ENCODE data around the gene DISC1. TPM values are rescaled to one million over a fixed set of nuclear protein-coding genes. Genes with fewer than 3 reads are reported as not detected.

Gene DISC1
- total RNA-seq, 5 donors from 2014 or later (not counting 1 experiment from before 2014, with no cell fraction given): 12.9 to 37.0 (median 14.6) TPM

- Histone ChIP-seq H3K4me1 (ENCODE audit: control insufficient read depth in 1 of 2, extremely low read depth in 1 of 2, insufficient read depth in 2 of 2, low read length in 2 of 2) (no peaks in the 10 kb centered on the region), H3K4me3 (ENCODE audit: control insufficient read depth in 1 of 2, extremely low read depth in 1 of 2, low read length in 1 of 2) (no peak overlapping the region), H3K36me3 (ENCODE audit: control insufficient read depth in 2 of 2, extremely low read depth in 1 of 2, insufficient read depth in 1 of 2, low read length in 1 of 2) (peaks cover 5 to 8% of the 10 kb centered on the region in 2 donors), H3K9me3 (no peaks in the 10 kb centered on the region), H3K27me3 (replicated peaks in 1 of 2; ENCODE audit: control insufficient read depth in 2 of 2, extremely low read depth in 1 of 2, insufficient read depth in 2 of 2, low read length in 1 of 2) (no peaks in the 10 kb centered on the region), H3K27ac (ENCODE audit: low read length) (no peak overlapping the region)
- Mint-ChIP-seq H3K4me3 (no peak overlapping the region), H3K4me1 (peaks cover 12 to 37% (median 17%) of the 10 kb centered on the region in 3 donors), H3K9me3 (no peaks in the 10 kb centered on the region), H3K27ac (no peak overlapping the region), H3K27me3 (no peaks in the 10 kb centered on the region), H3K36me3 (peaks cover 36% of the 10 kb centered on the region)
- CTCF ChIA-PET: no interaction called here
- 93% methylated on average over 18 of the region's 18 CpGs for WGBS (ENCODE audit: insufficient coverage)
- DNase-seq: no peak
- POLR2A ChIA-PET: no interaction called here
- no peak for ATAC-seq (replicated peaks in 1 of 4)
These were observed 66.9 kb downstream of the DISC1 start for GRCh38 chr1:231693361-231694074.

GRCh38 chr1:231694075-231694431, 67.5 kb downstream of the DISC1 start:
- no peak overlapping the region for H3K4me3 ChIP-seq (ENCODE audit: control insufficient read depth in 1 of 2, extremely low read depth in 1 of 2, low read length in 1 of 2)
- ATAC-seq (replicated peaks in 1 of 4) (no peak), DNase-seq (no peak)
- WGBS (ENCODE audit: insufficient coverage): 87% methylated on average over 11 of the region's 11 CpGs
- no peaks in the 10 kb centered on the region for H3K4me1 ChIP-seq (ENCODE audit: control insufficient read depth in 1 of 2, extremely low read depth in 1 of 2, insufficient read depth in 2 of 2, low read length in 2 of 2)
- H3K27ac Mint-ChIP-seq: no peak overlapping the region
- H3K36me3 Mint-ChIP-seq: peaks cover 33% of the 10 kb centered on the region
- H3K9me3 ChIP-seq: no peaks in the 10 kb centered on the region
- no peak overlapping the region for H3K27ac ChIP-seq (ENCODE audit: low read length)
- ChIA-PET POLR2A (no interaction called here), CTCF (interaction anchor here (0.5 kb wide), 2 partner anchors 15 to 1257 kb away, joined by 3 read pairs; no protein-coding TSS in a partner anchor)
- no peaks in the 10 kb centered on the region for H3K27me3 ChIP-seq (replicated peaks in 1 of 2; ENCODE audit: control insufficient read depth in 2 of 2, extremely low read depth in 1 of 2, insufficient read depth in 2 of 2, low read length in 1 of 2)
- H3K4me3 Mint-ChIP-seq: no peak overlapping the region
- peaks cover 5 to 8% of the 10 kb centered on the region in 2 donors for H3K36me3 ChIP-seq (ENCODE audit: control insufficient read depth in 2 of 2, extremely low read depth in 1 of 2, insufficient read depth in 1 of 2, low read length in 1 of 2)
- H3K4me1 Mint-ChIP-seq: peaks cover 12 to 37% (median 14%) of the 10 kb centered on the region in 3 donors
- H3K9me3 Mint-ChIP-seq: no peaks in the 10 kb centered on the region
- H3K27me3 Mint-ChIP-seq: no peaks in the 10 kb centered on the region

GRCh38 chr1:231694465-231695077, 68.0 kb downstream of the DISC1 start:
- H3K36me3 Mint-ChIP-seq: peaks cover 38% of the 10 kb centered on the region
- CTCF ChIA-PET: interaction anchor here (0.5 kb wide), 2 partner anchors 14 to 1257 kb away, joined by 3 read pairs; no protein-coding TSS in a partner anchor
- H3K4me1 Mint-ChIP-seq: peaks cover 16 to 40% (median 17%) of the 10 kb centered on the region in 3 donors
- Histone ChIP-seq H3K27ac (ENCODE audit: low read length) (no peak overlapping the region), H3K4me3 (ENCODE audit: control insufficient read depth in 1 of 2, extremely low read depth in 1 of 2, low read length in 1 of 2) (no peak overlapping the region), H3K27me3 (replicated peaks in 1 of 2; ENCODE audit: control insufficient read depth in 2 of 2, extremely low read depth in 1 of 2, insufficient read depth in 2 of 2, low read length in 1 of 2) (no peaks in the 10 kb centered on the region), H3K4me1 (ENCODE audit: control insufficient read depth in 1 of 2, extremely low read depth in 1 of 2, insufficient read depth in 2 of 2, low read length in 2 of 2) (no peaks in the 10 kb centered on the region), H3K36me3 (ENCODE audit: control insufficient read depth in 2 of 2, extremely low read depth in 1 of 2, insufficient read depth in 1 of 2, low read length in 1 of 2) (peaks cover 5 to 10% of the 10 kb centered on the region in 2 donors), H3K9me3 (no peaks in the 10 kb centered on the region)
- H3K9me3 Mint-ChIP-seq: no peaks in the 10 kb centered on the region
- H3K27me3 Mint-ChIP-seq: no peaks in the 10 kb centered on the region
- DNase-seq: no peak
- POLR2A ChIA-PET: no interaction called here
- 84% methylated on average over 11 of the region's 18 CpGs for WGBS (ENCODE audit: insufficient coverage)
- no peak overlapping the region for H3K4me3 Mint-ChIP-seq
- no peak overlapping the region for H3K27ac Mint-ChIP-seq
- no peak for ATAC-seq (replicated peaks in 1 of 4)

GRCh38 chr1:231695439-231696255, 69.1 kb downstream of the DISC1 start:
- no peak overlapping the region for H3K27ac ChIP-seq (ENCODE audit: low read length)
- H3K36me3 ChIP-seq (ENCODE audit: control insufficient read depth in 2 of 2, extremely low read depth in 1 of 2, insufficient read depth in 1 of 2, low read length in 1 of 2): peaks cover 5 to 10% of the 10 kb centered on the region in 2 donors
- no peak for DNase-seq
- H3K4me1 Mint-ChIP-seq: peaks cover 12 to 36% (median 12%) of the 10 kb centered on the region in 3 donors
- CTCF ChIA-PET: no interaction called here
- POLR2A ChIA-PET: no interaction called here
- no peaks in the 10 kb centered on the region for H3K27me3 Mint-ChIP-seq
- peaks cover 47% of the 10 kb centered on the region for H3K36me3 Mint-ChIP-seq
- no peaks in the 10 kb centered on the region for H3K27me3 ChIP-seq (replicated peaks in 1 of 2; ENCODE audit: control insufficient read depth in 2 of 2, extremely low read depth in 1 of 2, insufficient read depth in 2 of 2, low read length in 1 of 2)
- no peaks in the 10 kb centered on the region for H3K9me3 ChIP-seq
- 82% methylated on average over 3 of the region's 8 CpGs for WGBS (ENCODE audit: insufficient coverage)
- no peak overlapping the region for H3K27ac Mint-ChIP-seq
- H3K4me3 Mint-ChIP-seq: no peak overlapping the region
- no peak for ATAC-seq (replicated peaks in 1 of 4)
- H3K4me1 ChIP-seq (ENCODE audit: control insufficient read depth in 1 of 2, extremely low read depth in 1 of 2, insufficient read depth in 2 of 2, low read length in 2 of 2): no peaks in the 10 kb centered on the region
- H3K4me3 ChIP-seq (ENCODE audit: control insufficient read depth in 1 of 2, extremely low read depth in 1 of 2, low read length in 1 of 2): no peak overlapping the region
- peaks cover 0 to 2% (median 0%) of the 10 kb centered on the region in 3 donors for H3K9me3 Mint-ChIP-seq

- ATAC-seq (replicated peaks in 1 of 4) (no peak), DNase-seq (no peak)
- Histone ChIP-seq H3K9me3 (no peaks in the 10 kb centered on the region), H3K4me1 (ENCODE audit: control insufficient read depth in 1 of 2, extremely low read depth in 1 of 2, insufficient read depth in 2 of 2, low read length in 2 of 2) (no peaks in the 10 kb centered on the region), H3K27me3 (replicated peaks in 1 of 2; ENCODE audit: control insufficient read depth in 2 of 2, extremely low read depth in 1 of 2, insufficient read depth in 2 of 2, low read length in 1 of 2) (no peaks in the 10 kb centered on the region), H3K27ac (ENCODE audit: low read length) (no peak overlapping the region), H3K36me3 (ENCODE audit: control insufficient read depth in 2 of 2, extremely low read depth in 1 of 2, insufficient read depth in 1 of 2, low read length in 1 of 2) (peaks cover 0 to 5% of the 10 kb centered on the region in 2 donors), H3K4me3 (ENCODE audit: control insufficient read depth in 1 of 2, extremely low read depth in 1 of 2, low read length in 1 of 2) (no peak overlapping the region)
- CTCF ChIA-PET: interaction anchor here in 1 of 2 donors (0.6 kb wide), 1 partner anchor 11 kb away, joined by 3 read pairs; no protein-coding TSS in a partner anchor
- WGBS (ENCODE audit: insufficient coverage): 78% methylated on average over 1 of the region's 2 CpGs
- H3K4me1 Mint-ChIP-seq: peaks cover 9 to 33% (median 11%) of the 10 kb centered on the region in 3 donors
- H3K4me3 Mint-ChIP-seq: no peak overlapping the region
- peaks cover 0 to 5% (median 0%) of the 10 kb centered on the region in 3 donors for H3K9me3 Mint-ChIP-seq
- H3K27ac Mint-ChIP-seq: peak overlapping the region in 1 of 2 donors; percentile 7
- no peaks in the 10 kb centered on the region for H3K27me3 Mint-ChIP-seq
- POLR2A ChIA-PET: no interaction called here
- peaks cover 66% of the 10 kb centered on the region for H3K36me3 Mint-ChIP-seq
These were observed 73.2 kb downstream of the DISC1 start for GRCh38 chr1:231699784-231700183.

GRCh38 chr1:231701306-231701705, 74.7 kb downstream of the DISC1 start:
- DNase-seq: no peak
- Histone ChIP-seq H3K4me3 (ENCODE audit: control insufficient read depth in 1 of 2, extremely low read depth in 1 of 2, low read length in 1 of 2) (no peak overlapping the region), H3K4me1 (ENCODE audit: control insufficient read depth in 1 of 2, extremely low read depth in 1 of 2, insufficient read depth in 2 of 2, low read length in 2 of 2) (no peaks in the 10 kb centered on the region), H3K27ac (ENCODE audit: low read length) (no peak overlapping the region), H3K9me3 (no peaks in the 10 kb centered on the region), H3K27me3 (replicated peaks in 1 of 2; ENCODE audit: control insufficient read depth in 2 of 2, extremely low read depth in 1 of 2, insufficient read depth in 2 of 2, low read length in 1 of 2) (no peaks in the 10 kb centered on the region), H3K36me3 (ENCODE audit: control insufficient read depth in 2 of 2, extremely low read depth in 1 of 2, insufficient read depth in 1 of 2, low read length in 1 of 2) (peaks cover 0 to 5% of the 10 kb centered on the region in 2 donors)
- Mint-ChIP-seq H3K4me3 (no peak overlapping the region), H3K36me3 (peaks cover 60% of the 10 kb centered on the region), H3K9me3 (peaks cover 0 to 5% (median 0%) of the 10 kb centered on the region in 3 donors), H3K27me3 (no peaks in the 10 kb centered on the region), H3K27ac (no peak overlapping the region), H3K4me1 (peaks cover 8 to 20% (median 13%) of the 10 kb centered on the region in 3 donors)
- no peak for ATAC-seq (replicated peaks in 1 of 4)
- ChIA-PET POLR2A (interaction anchor here in 1 of 2 donors (0.6 kb wide), 1 partner anchor 14 kb away, joined by 3 read pairs; no protein-coding TSS in a partner anchor), CTCF (no interaction called here)

Measured in T-cell (primary cell).